Measurements from ENCODE around the gene TTLL11. TPM values are rescaled to one million over a fixed set of nuclear protein-coding genes. Genes with fewer than 3 reads are reported as not detected.
"Not testable (repeated sequence)": the region's sequence is repeated elsewhere in the genome, so short reads cannot be mapped to it uniquely, and the experiment has no call there.

The TTLL11 gene
- total and polyA plus RNA-seq, 8 donors, result 5.4 to 11.6 (median 9.5) TPM

GRCh38 chr9:122007837-122008236, 85.3 kb downstream of the TTLL11 start:
- no peaks in the 10 kb centered on the region for H3K4me1 ChIP-seq

DNA sequence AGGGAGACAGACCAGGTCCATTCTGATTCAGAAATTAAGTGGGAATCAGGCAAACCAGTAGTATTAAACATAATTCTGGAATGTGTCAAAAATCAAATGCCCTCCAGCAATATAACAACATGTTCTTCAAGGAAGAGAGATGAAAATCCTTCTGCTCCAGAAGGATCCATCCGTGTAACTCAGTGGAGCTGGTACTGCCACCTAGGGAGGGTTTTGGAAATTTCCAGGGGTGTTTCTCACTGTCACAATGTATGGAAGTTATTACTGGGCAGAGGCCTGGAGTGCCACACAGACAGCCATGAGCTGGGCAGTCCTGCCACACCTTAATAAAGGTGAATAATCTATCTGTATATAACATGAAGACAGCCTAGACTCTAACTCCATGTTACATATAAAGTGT, 87.5 kb downstream of the TTLL11 start:
- ATAC-seq, result peak; percentile 49
- Histone ChIP-seq H3K27ac (no peak overlapping the region), H3K27me3 (no peaks in the 10 kb centered on the region), H3K9me3 (no peaks in the 10 kb centered on the region), H3K4me1 (no peaks in the 10 kb centered on the region), H3K36me3 (no peaks in the 10 kb centered on the region), H3K4me3 (no peak overlapping the region)
- intact Hi-C loops (cut with DNase I), result no loop called here
- no peak for TF ChIP-seq CTCF (IDR thresholded peaks at IDR 0.05)
- no peak for DNase-seq

More at GRCh38 chr9:122007837-122008236, 85.3 kb downstream of the TTLL11 start:
- H3K27me3 ChIP-seq, result no peaks in the 10 kb centered on the region
- no peak for ATAC-seq
- no peak overlapping the region for H3K4me3 ChIP-seq
- intact Hi-C loops (cut with DNase I), result no loop called here
- TF ChIP-seq CTCF (IDR thresholded peaks at IDR 0.05), result no peak
- no peak for DNase-seq
- H3K27ac ChIP-seq, result no peak overlapping the region
- no peaks in the 10 kb centered on the region for H3K9me3 ChIP-seq
- no peaks in the 10 kb centered on the region for H3K36me3 ChIP-seq

DNA sequence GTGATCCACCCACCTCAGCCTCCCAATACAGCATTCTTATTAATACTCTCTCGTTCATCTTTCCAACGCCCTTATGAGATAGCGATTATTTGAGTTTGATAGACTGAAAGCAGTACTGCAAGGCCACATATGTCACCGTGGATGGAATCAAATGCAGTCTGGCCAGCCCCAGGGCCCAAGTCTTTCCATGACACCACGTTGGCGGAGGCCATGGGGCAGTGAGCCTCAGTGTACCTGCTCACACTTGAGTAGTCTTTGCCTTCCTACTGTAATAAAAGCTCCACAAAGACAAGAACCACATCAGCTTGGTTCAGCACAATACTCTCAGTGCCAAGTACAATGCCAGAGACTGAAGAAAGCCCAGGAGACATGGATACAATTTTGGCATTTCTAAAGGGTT, 88.5 kb downstream of the TTLL11 start:
- Histone ChIP-seq H3K27ac (no peak overlapping the region), H3K9me3 (no peaks in the 10 kb centered on the region), H3K4me1 (no peaks in the 10 kb centered on the region), H3K27me3 (no peaks in the 10 kb centered on the region), H3K4me3 (no peak overlapping the region), H3K36me3 (no peaks in the 10 kb centered on the region)
- no peak for TF ChIP-seq CTCF (IDR thresholded peaks at IDR 0.05)
- intact Hi-C loops (cut with DNase I), result no loop called here
- no peak for ATAC-seq
- no peak for DNase-seq

- no peak for TF ChIP-seq CTCF (IDR thresholded peaks at IDR 0.05)
- H3K27ac ChIP-seq, result no peak overlapping the region
- H3K4me1 ChIP-seq, result no peaks in the 10 kb centered on the region
- no peaks in the 10 kb centered on the region for H3K9me3 ChIP-seq
- intact Hi-C loops (cut with DNase I), result no loop called here
- no peak overlapping the region for H3K4me3 ChIP-seq
- no peaks in the 10 kb centered on the region for H3K27me3 ChIP-seq
- peak in 1 of 4 donors; percentile 41 for DNase-seq
- peak; percentile 59 for ATAC-seq
- no peaks in the 10 kb centered on the region for H3K36me3 ChIP-seq
Measured at GRCh38 chr9:122001491-122002201, 91.5 kb downstream of the TTLL11 start.

DNA sequence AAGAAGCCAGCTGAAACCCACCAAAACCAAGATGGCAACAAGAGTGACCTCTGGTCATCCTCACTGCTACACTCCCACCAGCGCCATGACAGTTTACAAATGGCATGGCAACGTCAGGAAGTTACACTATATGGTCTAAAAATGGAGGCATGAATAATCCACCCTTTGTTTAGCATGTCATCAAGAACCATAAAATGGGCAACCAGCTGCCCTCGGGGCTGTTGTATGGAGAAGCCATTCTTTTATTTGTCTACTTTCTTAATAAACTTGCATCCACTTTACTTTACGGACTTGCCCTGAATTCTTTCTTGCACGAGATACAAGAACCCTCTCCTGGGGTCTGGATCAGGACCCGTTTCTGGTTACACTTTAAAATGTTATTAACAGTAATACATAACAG, 92.6 kb downstream of the TTLL11 start:
- DNase-seq; H3K9me3 ChIP-seq; ATAC-seq; H3K27ac ChIP-seq; H3K27me3 ChIP-seq; H3K36me3 ChIP-seq; H3K4me3 ChIP-seq; intact Hi-C loops (cut with DNase I); H3K4me1 ChIP-seq: not testable (repeated sequence)

- ATAC-seq (no peak), DNase-seq (no peak)
- no peaks in the 10 kb centered on the region for H3K27me3 ChIP-seq
- no peaks in the 10 kb centered on the region for H3K9me3 ChIP-seq
- no peaks in the 10 kb centered on the region for H3K4me1 ChIP-seq
- H3K36me3 ChIP-seq, result no peaks in the 10 kb centered on the region
- no peak for TF ChIP-seq CTCF (IDR thresholded peaks at IDR 0.05)
- intact Hi-C loops (cut with DNase I), result no loop called here
- H3K27ac ChIP-seq, result no peak overlapping the region
- H3K4me3 ChIP-seq, result no peak overlapping the region
Measured at GRCh38 chr9:121999556-121999955, 93.6 kb downstream of the TTLL11 start.
